ENCODE data around the gene EPN2.
"Not testable (repeated sequence)": the region's sequence is repeated elsewhere in the genome, so short reads cannot be mapped to it uniquely, and the experiment has no call there.

Gene EPN2

DNA sequence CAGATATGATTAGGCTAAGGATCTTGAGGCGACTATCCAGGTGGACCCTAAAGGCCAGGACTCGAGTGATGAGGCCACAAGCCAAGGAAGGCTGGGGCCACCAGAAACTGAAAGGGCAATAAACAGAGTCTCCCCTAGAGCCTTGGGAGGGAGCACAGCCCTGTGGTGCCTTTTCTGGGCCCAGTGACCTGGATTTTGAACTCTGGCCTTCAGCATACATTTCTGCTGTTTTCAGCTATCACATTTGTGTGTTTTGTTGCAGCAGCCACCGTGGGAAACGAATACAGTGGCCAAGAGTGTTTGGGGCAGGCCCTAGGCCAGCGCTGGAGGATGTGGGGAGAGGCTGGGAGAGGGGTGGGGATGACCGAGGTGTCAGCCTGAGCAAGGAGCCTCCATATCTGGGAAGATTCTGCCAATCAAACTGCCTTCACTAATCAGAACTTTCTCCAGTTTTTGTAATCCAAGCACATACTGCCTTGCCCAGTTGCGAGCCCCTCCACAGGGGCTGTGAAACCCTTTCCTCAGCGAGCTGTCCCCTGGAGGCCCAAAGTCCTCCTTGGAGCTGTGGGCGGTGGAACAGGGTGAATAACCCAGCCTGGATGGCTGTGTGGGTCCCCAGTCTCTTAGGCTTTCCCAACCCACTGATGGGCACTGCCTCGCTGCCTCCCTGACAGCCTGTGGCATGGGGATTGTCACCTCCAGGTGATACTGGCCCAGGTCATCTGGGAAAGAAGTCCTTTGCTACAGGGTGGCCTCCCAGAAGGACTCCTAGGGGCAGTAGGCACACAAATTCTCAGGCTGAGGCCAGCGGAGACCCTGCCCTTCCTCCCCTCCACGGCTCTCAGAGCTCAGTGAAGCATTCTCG lies 108.6 kb downstream of the EPN2 start:
- DNase-seq (ENCODE audit: low read depth) = no peak

DNA sequence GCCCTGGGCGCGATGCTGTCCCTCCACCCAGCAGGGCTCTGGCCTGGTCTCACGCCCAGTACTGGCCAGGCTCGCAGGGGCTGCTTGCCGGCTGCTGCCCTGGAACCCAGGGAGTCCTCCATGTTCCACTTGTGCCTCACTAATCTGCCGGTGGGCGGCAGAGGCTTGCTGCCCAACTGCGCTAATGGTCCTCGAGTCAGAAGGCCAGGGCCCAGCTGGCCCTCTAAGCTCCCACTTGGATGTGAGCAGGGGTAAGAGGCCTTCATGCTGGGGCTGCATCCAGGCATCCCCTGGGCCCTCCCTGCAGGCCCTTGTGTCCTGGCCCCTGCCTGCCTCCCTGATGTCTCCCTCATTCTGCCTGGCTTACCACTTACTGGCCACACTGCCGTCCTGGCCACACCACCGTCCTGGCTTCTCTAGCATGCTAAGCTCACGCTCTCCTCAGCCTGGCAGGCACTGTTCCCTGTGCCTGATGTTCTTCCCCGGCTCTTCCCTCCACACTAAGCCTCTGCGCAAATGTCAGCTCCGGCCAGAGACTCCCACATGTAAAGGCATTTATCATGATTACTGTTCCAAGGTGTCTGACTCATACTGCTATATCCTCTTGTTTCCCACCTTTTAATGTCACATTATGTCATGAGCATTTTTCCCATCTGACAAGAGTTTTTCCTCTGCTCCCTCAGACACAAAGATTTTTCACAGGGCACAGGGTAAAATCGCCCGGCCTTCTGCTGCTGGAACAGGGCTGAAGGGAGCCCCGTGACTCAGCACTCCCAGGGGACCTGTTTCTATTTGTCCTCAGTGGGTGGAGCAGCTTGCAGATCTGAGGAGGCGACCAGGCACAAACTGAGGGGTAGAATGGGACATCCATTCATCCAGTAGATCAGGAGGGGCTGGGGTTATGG lies 109.4 kb downstream of the EPN2 start:
- no peak for DNase-seq (ENCODE audit: low read depth)

DNA sequence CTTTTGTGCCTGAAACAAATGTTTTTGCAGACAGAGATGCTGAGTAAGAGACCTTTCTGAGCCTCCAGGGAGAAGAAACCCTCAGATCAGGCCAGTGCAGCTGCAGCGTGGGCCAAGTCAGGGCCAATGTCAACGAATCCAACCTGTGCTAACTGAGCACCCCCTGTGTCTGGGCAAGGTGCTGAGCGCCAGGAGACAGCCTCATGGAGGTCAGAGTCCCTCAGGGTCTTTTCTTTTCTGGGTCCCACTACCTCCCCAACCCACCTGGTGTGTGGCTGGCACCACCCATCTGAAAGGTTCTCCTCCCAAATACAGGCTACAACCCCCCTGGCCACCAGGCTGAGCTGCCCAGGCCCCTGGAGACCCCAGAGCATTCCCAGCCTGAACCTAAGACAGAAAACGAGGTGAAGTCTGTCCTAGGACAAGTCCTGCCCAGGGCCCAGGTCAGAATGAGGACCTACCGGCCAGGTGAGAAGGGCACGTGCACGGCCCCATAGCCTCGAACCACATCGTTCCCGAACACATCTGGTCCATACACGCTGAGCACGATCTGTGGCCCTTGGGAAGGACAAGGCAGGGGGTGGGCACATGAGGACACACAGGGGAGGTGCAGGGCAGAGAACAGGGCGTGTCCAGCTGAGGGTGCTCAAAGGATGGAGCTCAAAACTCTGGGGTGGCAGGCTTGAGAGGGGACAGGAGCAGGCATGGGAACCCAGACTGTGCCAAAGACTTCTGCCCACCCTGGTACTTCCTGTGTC lies 110.3 kb downstream of the EPN2 start:
- no peak for DNase-seq (ENCODE audit: low read depth)

DNA sequence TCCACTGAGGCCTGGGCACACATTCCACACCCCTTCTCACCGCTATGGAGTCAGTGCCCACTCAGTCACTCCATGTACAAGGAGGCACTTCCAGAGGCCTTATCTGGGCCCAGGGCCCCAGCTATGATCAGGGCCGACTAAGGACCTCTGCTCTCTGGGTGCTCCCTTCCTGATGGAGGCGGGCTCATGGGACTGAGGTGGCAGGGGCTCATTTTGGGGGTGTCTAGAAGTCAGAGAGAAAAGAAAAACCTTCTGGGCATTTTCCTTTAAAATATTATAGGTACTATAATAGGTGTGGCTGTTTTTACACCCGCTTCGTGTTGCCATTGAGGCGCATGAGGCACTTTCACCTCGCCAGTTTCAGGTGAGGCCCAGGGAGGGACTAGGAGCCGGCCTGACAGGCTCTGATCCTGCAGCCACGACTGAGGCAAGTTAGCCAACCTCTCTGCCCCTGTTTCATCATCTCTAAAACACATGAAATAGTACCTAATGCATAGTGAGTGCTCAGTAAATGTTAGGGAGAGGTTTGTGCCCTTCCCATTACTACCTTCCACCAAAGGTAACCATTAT lies 111.0 kb downstream of the EPN2 start:
- DNase-seq (ENCODE audit: low read depth) = no peak

DNA sequence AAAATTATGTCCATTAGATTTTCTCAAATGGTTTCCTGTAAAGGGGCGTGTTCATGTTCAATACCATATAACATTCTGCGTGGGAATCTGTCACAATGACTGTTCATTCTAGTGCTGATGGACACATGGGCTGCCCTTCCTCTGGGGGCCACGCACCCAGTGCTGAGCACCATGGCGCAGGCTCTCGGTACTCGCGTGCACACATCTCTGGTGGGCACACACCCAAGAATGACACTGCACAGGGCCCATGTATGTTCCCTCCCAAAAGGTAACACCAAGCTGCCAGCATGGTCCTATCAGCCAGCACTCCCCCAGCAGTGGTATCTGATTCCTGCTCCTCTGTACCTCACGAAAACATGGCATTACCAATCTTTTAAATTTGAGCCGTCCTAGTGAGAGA lies 111.6 kb downstream of the EPN2 start:
- no peak for DNase-seq (ENCODE audit: low read depth)

DNA sequence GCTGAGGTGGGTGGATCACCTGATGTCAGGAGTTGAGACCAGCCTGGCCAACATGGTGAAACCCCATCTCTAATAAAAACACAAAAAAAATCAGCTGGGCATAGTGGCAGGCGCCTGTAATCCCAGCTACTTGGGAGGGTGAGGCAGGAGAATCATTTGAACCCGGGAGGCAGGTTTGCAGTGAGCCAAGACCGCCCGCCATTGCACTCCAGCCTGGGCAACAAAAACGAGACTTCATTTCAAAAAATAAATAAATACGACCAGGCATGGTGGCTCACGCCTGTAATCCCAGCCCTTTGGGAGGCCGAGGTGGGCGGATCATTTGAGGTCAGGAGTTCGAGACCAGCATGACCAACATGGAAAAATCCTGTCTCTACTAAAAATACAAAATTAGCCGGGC lies 116.2 kb downstream of the EPN2 start:
- DNase-seq (ENCODE audit: low read depth) = not testable (repeated sequence)

DNA sequence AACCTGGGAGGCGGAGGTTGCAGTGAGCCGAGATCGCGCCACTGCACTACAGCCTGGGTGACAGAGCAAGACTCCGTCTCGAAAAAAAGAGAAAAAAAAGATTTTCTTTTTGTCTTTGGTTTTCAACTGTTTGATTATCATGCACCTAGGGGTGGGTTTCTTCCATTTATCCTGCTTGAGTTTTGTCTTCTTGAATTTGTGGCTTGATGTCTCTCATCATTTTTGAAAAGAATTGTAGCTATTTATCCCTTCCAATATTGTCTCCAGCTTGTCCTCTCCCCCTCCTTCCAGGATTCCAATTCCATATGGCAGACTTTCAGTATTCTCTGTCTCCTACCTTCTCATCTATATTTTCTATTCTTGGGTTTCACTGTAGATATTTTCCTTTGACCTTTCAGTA lies 117.6 kb downstream of the EPN2 start:
- DNase-seq (ENCODE audit: low read depth) = no peak

DNA sequence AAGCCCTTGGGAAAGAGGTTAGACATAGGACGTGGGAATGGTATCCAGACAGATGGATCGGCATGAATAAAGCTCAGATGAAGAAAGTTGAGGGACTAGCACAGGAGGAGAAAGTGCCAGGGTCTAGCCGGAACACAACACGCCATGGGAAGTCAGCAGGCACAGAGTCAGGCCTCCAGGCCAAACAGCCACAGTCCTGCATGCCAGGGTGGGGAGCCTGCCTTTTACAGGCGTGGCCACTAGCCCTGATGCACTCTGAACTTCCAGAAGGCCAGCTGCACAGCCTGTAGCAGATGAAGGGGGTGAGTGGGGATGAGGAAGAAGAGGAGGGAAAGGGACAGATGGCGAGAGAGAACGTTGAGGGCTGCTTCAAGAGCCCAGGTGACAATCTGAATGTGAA lies 120.2 kb downstream of the EPN2 start:
- DNase-seq (ENCODE audit: low read depth) = no peak

DNA sequence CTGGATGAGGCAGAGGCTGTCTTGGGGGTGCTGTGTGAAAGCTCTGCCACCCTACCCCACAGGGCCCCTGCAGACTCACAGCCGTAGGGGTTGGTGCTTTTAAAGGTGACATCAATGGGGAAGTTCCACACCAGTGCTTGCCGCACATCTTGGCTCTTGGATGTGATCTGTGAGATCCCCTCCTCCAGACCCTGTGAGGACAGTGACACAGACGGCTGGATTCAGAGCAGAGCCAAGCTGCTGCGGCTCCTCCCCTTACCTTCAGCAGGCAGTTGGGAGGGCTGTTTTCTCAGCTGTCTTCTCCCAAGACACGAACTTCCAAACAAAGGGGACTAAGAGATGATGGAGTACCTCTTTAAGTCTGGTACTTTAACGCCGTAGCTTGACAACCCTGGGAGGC lies 120.6 kb downstream of the EPN2 start:
- no peak for DNase-seq (ENCODE audit: low read depth)

DNA sequence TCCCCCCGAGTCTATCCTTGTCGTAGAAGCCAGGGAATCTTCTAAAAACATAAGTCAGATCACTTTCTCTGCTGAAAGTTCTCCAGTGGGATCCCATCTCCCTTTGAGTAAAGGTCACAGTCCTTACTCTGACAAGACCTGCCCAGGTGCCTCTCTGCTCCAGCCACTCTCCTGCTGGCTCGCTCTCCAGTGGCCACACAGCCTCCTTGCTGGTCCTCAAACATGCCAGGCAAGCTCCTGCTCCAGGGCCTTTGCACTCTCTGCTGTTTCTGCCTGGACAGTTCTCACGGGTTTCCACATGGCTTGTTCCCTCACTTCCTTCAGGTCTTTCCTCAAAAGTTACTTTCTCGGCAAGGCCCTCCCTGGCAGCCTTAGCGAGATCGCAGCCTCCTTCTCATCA lies 122.0 kb downstream of the EPN2 start:
- DNase-seq (ENCODE audit: low read depth) = no peak

DNA sequence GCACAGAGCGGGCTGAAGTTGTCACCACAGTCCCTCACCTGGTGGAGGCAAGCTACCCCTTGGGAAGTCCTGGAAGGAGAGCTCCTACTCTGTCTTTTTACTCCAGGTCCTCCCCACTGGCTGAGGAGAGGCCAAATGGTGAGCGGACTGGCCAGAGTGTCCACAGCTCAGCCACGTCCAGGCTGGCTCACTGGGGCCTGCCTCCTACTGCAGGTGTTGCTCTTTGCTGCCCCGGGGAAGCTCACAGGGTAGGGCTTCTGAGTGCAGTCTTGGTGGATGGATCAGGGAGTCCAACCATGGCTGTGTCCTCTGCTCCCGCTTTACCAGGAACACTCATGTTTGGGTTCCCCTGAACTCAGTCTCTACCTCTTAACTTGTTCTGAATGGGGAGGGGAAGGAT lies 122.7 kb downstream of the EPN2 start:
- no peak for DNase-seq (ENCODE audit: low read depth)

DNA sequence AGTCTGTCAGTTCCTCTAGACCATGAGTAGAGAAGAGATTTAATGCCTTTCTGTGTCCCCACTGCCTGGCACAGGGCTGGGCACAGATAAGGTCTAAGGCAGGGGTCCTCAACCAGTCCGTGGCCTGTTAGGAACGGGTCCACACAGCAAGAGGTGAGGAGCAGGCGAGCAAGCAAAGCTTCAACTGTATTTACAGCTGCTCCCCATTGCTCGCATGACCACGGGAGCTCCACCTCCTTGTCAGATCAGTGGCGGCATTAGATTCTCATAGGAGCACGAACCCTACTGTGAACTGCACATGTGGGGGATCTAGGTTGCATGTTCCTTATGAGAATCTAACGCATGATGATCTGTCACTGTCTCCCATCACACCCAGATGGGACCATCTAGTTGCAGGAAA lies 123.6 kb downstream of the EPN2 start:
- DNase-seq (ENCODE audit: low read depth) = no peak

DNA sequence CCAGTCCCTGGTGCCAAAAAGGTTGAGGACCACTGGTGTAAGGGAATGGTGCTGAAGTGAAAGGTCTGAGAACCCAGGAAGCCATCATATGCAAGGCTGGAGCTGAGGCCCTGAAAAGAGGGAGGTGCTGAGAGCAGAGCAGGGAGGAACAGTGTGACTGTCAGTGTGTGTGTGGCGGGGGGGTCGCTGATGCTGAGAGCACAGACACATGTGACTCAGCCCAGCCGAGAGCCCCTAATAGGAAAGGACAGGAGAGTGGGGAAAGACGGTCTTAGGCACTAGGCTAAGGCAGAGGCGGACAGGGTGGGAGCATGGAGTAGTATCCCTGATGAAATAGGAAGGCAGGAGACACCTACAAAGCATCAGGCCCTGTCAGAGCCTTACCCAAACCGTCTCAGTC lies 124.2 kb downstream of the EPN2 start:
- no peak for DNase-seq (ENCODE audit: low read depth)

DNA sequence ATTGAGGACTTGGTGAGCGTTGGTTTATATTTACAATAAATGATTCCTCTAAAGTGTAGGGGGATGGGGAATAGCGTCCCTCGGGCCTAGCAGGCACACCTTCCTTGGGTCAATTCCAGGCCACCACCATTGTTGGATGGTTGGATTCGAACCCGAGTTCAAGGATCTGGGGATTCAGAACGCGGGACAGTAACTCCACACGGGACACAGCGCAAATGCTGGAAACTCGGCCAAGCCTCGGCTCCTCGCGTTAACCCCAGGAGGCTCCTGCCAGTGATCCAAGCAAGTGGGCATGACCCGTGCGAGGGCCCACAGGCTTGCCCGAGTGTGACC lies 124.7 kb downstream of the EPN2 start:
- no peak for DNase-seq (ENCODE audit: low read depth)

DNA sequence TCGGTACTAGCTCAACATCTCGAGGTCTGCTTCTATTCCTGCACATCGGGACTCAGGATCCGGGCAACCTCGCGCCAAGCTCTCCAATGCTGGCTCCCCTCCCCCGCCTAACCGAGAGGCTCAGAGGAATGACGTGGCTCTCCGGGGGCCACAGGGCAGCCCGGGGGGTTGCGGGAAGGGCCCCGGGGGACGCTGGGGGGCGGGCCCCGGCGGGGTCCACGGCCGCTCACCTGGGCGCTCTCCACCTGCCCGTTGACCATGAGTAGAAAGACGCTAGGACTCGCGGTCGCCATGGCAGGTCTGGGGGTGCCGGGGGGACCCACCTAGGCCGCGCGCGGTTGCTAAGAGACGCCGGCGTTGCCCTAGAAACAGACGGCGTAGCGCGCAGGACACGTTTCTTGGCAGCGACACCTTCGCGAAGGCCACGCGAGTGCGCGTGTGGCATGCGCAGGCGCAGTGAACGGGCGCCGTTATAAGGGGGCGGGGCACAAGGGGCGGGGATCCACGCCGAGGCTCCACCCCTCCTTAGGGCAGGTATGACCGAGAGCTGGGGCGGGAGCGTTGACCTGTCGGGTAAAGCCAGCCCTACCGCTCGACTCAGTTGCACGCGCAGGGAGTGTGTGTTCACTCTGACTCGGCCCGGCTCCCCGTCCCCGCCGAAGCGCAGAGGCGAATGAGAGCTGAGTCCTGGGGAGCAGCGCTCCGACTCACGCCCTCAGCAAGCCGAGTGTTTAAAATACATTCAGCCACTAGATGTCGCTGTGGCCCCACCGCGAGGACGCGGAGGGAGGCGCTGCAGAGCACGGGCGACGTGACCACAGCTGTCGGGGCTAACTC lies 125.3 kb downstream of the EPN2 start, which contains the start of gene B9D1:
TSS of gene B9D1 (minus strand) at position 447 of the 837 bp plus-strand sequence. CDS start at position 293, 154 bp downstream.
- peak; percentile 87 for DNase-seq (ENCODE audit: low read depth)

DNA sequence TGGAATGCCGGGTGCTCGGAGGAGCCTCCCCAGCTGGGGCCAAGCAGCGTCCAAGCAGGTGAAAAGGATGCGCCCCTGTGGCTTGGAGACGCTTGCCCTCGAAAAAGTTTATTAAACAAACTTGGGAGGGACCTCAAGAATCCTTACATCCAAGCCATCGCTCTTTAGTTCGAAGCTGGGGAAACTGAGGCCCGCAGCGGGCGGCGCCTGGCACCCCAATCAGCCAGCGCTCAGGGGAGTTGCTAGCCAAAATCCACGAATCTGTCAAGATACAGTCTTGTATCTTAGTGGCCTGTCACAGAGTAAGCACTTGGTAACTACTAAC lies 125.9 kb downstream of the EPN2 start:
- no peak for DNase-seq (ENCODE audit: low read depth)

DNA sequence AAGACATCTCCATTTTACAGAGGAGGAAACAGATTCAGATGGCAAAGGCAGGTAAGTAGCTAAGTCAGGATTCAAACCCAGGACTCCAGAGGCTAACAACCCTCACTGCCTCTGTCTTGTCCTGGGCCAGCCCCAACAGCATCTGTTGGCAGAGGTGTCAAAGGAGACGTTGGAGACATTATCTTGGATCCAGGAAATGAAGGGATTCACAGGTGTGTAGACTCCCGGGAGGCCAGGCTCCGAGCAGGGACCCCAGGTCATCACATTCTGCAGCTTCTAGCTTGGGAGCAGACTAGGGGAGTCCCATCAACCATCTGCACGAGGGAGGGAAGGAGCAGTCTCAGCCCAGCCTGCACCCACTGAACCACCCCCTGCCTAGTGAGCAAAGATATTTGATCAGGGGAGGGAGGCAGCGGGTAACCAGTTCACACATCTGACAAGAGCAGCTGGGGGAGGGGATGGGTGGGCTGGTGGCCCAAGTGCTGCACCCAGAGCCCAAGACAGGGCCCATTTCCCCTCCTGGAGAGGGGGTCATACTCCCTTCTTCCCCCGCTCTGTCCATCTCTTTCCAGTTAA lies 126.4 kb downstream of the EPN2 start:
- no peak for DNase-seq (ENCODE audit: low read depth)

DNA sequence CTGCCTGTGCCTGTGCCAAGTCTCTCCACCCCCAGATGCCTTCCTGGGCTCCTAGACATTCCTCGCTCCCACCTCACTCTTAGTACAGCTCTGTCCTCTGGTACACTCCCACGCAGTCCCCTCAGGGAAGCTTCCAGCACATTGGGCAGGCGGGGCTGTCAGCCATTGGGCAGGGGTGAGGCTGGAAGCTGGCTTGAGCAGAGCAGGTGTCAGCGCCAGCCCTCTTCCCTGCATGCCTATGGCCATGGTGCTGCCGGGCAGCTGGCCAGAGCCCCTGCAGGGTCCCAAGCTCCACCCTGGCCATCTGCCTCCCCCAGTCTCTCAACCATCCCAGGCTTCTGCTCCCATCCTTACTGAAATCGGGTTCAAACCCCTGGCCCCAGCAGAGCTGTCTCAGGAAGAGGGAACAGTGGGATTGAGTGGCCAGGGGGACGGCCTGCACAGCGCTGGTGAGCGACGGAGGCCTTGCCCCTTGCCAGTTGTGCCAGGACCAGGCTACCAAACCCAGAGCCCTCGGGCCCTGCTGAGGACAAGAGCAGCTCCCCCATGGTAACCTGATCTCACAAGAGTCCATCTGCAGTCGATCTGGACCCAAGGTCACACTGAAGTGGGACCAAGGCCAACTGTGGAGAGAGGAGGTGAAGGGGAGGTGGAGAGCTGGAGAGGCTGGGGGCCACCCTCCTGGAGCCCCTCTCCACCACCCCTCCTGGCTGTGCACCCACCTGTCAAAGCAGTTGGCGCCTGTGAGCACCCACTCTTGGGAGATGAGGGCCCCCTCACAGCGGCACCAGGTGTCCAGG lies 127.7 kb downstream of the EPN2 start:
- DNase-seq (ENCODE audit: low read depth) = no peak

DNA sequence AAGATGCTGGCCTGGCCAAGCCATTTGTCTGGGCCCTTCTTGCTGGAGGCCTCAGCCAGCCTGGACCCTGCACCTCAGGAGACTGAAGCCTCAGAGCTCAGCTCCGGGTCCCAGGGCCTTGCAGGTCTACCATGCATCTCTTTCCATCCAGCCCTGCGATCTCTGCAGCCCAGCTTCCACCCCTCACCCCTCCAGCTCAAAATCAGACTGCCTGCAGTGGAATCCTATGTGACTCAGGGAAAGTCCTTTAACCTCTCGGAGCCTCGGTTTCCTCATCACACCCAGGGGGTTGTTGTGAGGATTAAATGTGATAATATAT lies 128.3 kb downstream of the EPN2 start:
- no peak for DNase-seq (ENCODE audit: low read depth)
